ENCODE data around the gene PTPN23.

GRCh38 chr3:47418167-47419082, 37.6 kb downstream of the PTPN23 start:
- TF ChIP-seq CTCF (IDR thresholded peaks at IDR 0.05; ENCODE audit: insufficient read depth, low read depth, low read length) (no peak), EZH2 (IDR thresholded peaks at IDR 0.05; ENCODE audit: insufficient read depth, low read length) (no peak)

All from astrocyte (in vitro differentiated cells and primary cell).